H54 (cell line): ENCODE data around the gene TOR4A.

ENCODE experiments used
- DNase-seq: peaks from one replicate; pipeline ENCODE4 v3.0.0; 2011; ENCODE audit warnings: low spot score, mixed read lengths; ENCODE audit not compliant: insufficient read length
- FAIRE-seq: peaks from 3 replicates; lab custom pipeline; 2011; peaks lifted over from hg19 to GRCh38; lab: Jason Lieb, UNC
- POLR2A ChIP-seq: IDR thresholded peaks from 2 replicates; pipeline ENCODE4 v1.6.1; 2011; ENCODE audit warnings: low read depth, mild to moderate bottlenecking, low read length

TOR4A gene

DNA sequence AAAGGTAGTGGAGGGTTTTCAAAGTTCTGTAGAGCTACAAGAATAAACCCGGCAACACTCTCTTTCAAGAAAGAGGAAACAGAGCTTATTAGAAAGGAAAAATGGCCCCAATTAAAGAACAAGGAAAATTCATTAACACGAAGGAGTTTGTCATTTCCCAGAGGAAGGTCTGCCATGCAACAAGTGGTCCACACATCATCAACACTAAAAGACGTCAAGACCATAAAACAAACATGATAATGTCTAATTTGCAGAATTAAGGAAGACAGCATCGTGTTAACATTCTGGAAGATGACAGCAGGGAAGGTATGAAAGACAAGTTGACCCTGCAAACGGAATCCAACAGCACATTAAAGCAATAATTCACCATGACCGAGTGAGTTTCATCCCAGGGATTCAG is 53.2 kb downstream of the TOR4A start:
- no peak for TF ChIP-seq POLR2A
- DNase-seq (no peak), FAIRE-seq (no peak)

DNA sequence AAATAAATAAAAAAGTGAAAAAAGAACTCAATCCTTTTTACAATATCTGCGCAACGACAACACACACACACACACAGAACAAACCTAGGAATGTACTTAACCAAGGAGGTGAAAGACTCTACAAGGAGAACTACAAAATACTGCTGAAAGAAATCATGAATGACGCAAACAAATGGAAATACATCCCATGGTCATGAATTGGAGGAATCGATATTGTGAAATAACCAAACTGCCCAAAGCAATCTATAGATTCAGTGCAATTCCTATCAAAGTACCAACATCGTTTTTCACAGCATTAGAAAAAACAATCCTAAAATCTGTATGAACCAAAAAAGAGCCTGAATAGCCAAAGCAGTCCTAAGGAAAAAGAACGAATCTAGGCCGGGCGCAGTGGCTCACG is 54.4 kb downstream of the TOR4A start:
- no peak for DNase-seq
- no peak for FAIRE-seq
- no peak for TF ChIP-seq POLR2A
